Measurements from ENCODE around the gene IL6R.

IL6R gene

GRCh38 chr1:154488922-154489321, 83.8 kb downstream of the IL6R start:
- no peak for ATAC-seq (ENCODE audit: low read depth)
- TF ChIP-seq CTCF (IDR thresholded peaks at IDR 0.05; ENCODE audit: poor library complexity, severe bottlenecking), result no peak
- Histone ChIP-seq H3K4me1 (ENCODE audit: insufficient read depth, poor library complexity, severe bottlenecking) (no peaks in the 10 kb centered on the region), H3K4me3 (ENCODE audit: severe bottlenecking) (no peak overlapping the region), H3K27ac (ENCODE audit: poor library complexity, severe bottlenecking) (no peak overlapping the region), H3K9me3 (ENCODE audit: severe bottlenecking) (no peaks in the 10 kb centered on the region), H3K27me3 (ENCODE audit: insufficient read depth, poor library complexity, severe bottlenecking) (peaks cover 20% of the 10 kb centered on the region), H3K36me3 (ENCODE audit: low read depth) (no peaks in the 10 kb centered on the region)
- DNase-seq (ENCODE audit: low spot score), result no peak

- no peaks in the 10 kb centered on the region for H3K4me1 ChIP-seq (ENCODE audit: insufficient read depth, poor library complexity, severe bottlenecking)
- H3K36me3 ChIP-seq (ENCODE audit: low read depth), result no peaks in the 10 kb centered on the region
- DNase-seq (ENCODE audit: low spot score), result no peak
- no peak overlapping the region for H3K27ac ChIP-seq (ENCODE audit: poor library complexity, severe bottlenecking)
- H3K9me3 ChIP-seq (ENCODE audit: severe bottlenecking), result no peaks in the 10 kb centered on the region
- H3K27me3 ChIP-seq (ENCODE audit: insufficient read depth, poor library complexity, severe bottlenecking), result peaks cover 20% of the 10 kb centered on the region
- ATAC-seq (ENCODE audit: low read depth), result no peak
- H3K4me3 ChIP-seq (ENCODE audit: severe bottlenecking), result no peak overlapping the region
- no peak for TF ChIP-seq CTCF (IDR thresholded peaks at IDR 0.05; ENCODE audit: poor library complexity, severe bottlenecking)
These were observed 84.6 kb downstream of the IL6R start for GRCh38 chr1:154489695-154490274.

GRCh38 chr1:154490317-154490716, 85.2 kb downstream of the IL6R start:
- H3K36me3 ChIP-seq (ENCODE audit: low read depth), result no peaks in the 10 kb centered on the region
- H3K4me3 ChIP-seq (ENCODE audit: severe bottlenecking), result no peak overlapping the region
- no peaks in the 10 kb centered on the region for H3K4me1 ChIP-seq (ENCODE audit: insufficient read depth, poor library complexity, severe bottlenecking)
- H3K27me3 ChIP-seq (ENCODE audit: insufficient read depth, poor library complexity, severe bottlenecking), result peaks cover 20% of the 10 kb centered on the region
- no peak for TF ChIP-seq CTCF (IDR thresholded peaks at IDR 0.05; ENCODE audit: poor library complexity, severe bottlenecking)
- ATAC-seq (ENCODE audit: low read depth) (no peak), DNase-seq (ENCODE audit: low spot score) (no peak)
- H3K9me3 ChIP-seq (ENCODE audit: severe bottlenecking), result no peaks in the 10 kb centered on the region
- no peak overlapping the region for H3K27ac ChIP-seq (ENCODE audit: poor library complexity, severe bottlenecking)

GRCh38 chr1:154492115-154492514, 87.0 kb downstream of the IL6R start:
- no peak overlapping the region for H3K4me3 ChIP-seq (ENCODE audit: severe bottlenecking)
- H3K9me3 ChIP-seq (ENCODE audit: severe bottlenecking), result no peaks in the 10 kb centered on the region
- no peak for DNase-seq (ENCODE audit: low spot score)
- no peak for ATAC-seq (ENCODE audit: low read depth)
- TF ChIP-seq CTCF (IDR thresholded peaks at IDR 0.05; ENCODE audit: poor library complexity, severe bottlenecking), result no peak
- no peaks in the 10 kb centered on the region for H3K36me3 ChIP-seq (ENCODE audit: low read depth)
- no peak overlapping the region for H3K27ac ChIP-seq (ENCODE audit: poor library complexity, severe bottlenecking)
- no peaks in the 10 kb centered on the region for H3K4me1 ChIP-seq (ENCODE audit: insufficient read depth, poor library complexity, severe bottlenecking)
- H3K27me3 ChIP-seq (ENCODE audit: insufficient read depth, poor library complexity, severe bottlenecking), result peaks cover 20% of the 10 kb centered on the region

GRCh38 chr1:154493276-154493675, 88.1 kb downstream of the IL6R start:
- DNase-seq (ENCODE audit: low spot score) (no peak), ATAC-seq (ENCODE audit: low read depth) (no peak)
- Histone ChIP-seq H3K27ac (ENCODE audit: poor library complexity, severe bottlenecking) (no peak overlapping the region), H3K9me3 (ENCODE audit: severe bottlenecking) (no peaks in the 10 kb centered on the region), H3K36me3 (ENCODE audit: low read depth) (no peaks in the 10 kb centered on the region), H3K27me3 (ENCODE audit: insufficient read depth, poor library complexity, severe bottlenecking) (peaks cover 20% of the 10 kb centered on the region), H3K4me3 (ENCODE audit: severe bottlenecking) (no peak overlapping the region), H3K4me1 (ENCODE audit: insufficient read depth, poor library complexity, severe bottlenecking) (no peaks in the 10 kb centered on the region)
- TF ChIP-seq CTCF (IDR thresholded peaks at IDR 0.05; ENCODE audit: poor library complexity, severe bottlenecking), result no peak

All from RWPE2 (cell line).